ENCODE measurements around the gene SLC40A1.
"Not testable (repeated sequence)": the region's sequence is repeated elsewhere in the genome, so short reads cannot be mapped to it uniquely, and the experiment has no call there.

SLC40A1 gene, protein sequence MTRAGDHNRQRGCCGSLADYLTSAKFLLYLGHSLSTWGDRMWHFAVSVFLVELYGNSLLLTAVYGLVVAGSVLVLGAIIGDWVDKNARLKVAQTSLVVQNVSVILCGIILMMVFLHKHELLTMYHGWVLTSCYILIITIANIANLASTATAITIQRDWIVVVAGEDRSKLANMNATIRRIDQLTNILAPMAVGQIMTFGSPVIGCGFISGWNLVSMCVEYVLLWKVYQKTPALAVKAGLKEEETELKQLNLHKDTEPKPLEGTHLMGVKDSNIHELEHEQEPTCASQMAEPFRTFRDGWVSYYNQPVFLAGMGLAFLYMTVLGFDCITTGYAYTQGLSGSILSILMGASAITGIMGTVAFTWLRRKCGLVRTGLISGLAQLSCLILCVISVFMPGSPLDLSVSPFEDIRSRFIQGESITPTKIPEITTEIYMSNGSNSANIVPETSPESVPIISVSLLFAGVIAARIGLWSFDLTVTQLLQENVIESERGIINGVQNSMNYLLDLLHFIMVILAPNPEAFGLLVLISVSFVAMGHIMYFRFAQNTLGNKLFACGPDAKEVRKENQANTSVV

DNA sequence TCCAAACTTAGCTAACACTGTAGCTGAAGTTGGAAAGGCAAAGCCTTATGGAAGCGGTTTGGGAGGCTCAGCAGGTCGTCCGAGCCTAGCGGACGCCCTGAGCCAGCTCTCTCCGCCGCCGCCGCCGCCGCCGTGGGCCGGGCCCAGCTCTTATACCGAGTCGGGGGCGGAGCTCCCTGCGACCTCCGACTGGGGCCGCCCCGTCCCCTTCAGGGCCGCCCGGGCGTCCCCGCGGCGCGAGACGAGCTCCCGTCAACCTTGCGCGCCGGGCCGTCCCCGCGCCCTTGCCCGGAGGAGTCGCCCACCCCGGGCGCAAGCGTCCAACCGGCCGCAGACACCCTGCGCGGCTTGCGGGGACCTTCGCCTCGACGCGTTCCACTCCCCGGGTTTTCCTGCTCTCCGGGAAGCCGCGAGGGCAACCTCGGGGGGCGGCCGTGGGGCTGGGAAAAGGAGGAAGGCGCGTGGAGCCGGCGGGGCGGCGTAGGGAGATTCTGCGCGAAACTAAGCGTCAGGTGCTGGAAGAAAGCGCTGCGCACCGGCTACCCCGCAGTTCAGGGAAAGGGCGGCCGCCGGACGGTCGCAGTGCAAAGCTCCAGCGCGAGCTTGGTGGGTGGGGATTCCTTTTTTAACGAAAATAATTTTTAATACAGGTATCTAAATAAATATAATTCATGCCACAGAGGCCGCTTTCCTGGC, at the start of gene SLC40A1:
TSS of gene SLC40A1 (minus strand) at position 129 of the 696 bp plus-strand sequence. CDS start 326 bp downstream, outside the sequence.
- peak; percentile 18 for DNase-seq (ENCODE audit: low read depth, low spot score)

DNA sequence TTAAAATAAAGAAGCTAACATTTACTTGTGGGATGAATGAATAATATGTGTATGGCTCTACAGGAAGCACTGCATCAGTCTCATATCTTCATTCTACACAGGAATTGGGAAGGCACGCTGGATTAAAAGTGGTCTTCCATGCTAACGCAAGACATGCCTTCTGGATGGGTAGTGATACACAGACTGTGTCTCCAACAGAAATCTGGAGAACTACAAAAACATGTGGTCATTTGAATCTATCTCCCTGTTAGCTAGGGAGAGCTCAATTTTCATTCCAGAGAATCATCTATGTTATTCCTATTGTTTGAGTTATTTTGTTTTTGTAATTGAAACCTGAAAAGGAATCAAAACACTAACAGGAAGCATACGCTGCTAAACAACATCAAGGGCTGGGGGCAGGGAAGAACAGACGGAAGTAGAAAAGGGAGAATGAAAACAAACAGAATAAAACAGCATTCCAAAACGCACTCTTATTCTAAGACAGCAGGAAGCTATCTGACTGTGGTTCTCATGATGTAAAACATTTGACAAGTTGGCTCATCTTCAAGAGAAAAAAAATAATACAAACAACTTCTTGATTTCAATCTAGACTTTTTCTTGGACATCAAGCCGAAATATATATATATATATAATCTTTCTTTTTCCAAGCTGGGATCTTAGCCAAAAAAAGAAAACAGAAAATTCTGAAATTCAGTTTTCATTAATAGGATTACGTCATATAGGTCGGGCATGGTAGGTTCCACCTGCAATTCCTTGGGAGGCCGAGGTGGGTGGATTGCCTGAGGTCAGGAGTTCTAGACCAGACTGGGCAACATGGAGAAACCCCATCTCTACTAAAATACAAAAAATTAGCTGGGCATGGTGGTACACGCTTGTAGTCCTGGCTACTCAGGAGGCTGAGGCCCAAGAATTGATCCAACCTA, 49.2 kb upstream of the SLC40A1 start:
- DNase-seq (ENCODE audit: low read depth, low spot score): no peak

DNA sequence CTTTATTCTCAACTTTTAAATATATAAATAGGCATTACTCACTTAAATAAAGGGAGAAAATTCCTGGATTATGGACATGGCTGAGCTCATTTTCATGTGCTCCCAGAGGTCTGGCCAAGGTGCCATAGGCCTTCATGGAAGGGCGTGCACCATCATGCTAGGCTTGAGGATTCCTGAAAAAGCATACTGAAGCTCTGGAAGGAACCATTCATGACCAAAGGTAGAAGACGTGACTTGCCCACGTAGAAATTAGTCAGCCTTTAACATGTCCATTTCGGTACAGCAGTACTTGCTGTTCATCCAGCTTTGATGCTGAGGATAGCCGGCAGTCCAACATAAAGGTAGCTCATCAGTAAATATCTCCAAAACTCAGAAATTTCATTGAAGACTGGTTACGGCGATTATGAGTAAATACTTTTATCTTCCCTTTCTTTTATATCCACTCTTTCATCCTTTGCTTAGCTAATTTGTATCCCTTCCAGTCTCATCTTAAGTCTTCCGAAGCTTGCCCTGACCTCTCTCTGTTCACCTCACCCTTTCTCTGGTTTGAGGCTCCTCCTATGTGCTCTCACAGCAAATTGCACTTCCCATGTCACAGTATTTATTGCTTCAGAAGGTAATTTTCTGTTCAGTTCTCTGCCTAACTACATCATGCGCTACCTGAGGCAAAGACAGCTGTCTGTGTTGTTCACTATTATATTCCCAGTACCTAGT, 48.4 kb upstream of the SLC40A1 start:
- no peak for DNase-seq (ENCODE audit: low read depth, low spot score)

DNA sequence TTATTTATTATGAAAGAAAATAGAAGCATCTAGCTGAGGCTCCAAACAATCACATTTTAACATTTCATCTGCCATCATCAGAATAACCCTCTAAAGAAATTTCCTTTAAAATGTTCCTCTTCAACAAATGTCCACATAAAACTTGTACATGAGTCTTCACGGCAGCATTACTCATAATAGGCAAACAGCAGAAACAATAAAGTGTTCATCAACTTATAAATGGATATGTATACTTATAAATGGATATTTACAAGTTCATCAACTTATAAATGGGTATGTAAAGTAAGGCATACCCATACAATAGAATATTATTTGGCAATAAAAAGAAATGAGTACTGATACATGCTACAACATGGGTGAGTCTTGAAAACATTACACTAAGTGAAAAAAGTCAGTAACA, 47.2 kb upstream of the SLC40A1 start:
- DNase-seq (ENCODE audit: low read depth, low spot score): no peak

DNA sequence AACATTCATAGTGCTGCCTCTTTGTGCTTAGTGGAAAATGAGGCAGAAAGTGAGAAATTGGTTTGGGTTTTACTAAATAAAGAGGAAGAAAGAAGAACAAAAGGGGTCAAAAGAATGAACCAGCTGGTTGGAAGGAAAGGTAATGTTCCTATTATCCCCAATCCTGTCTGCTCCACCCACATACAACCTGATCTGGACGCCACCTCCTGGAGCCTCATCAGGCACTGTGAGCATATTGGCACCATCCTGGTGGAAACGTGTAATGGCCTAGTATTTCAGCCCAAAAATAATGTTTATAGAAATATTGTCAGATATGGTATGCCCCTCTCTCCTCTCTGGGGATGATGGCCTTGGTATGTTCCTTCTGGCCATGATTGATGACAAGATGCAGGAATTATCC, 45.0 kb upstream of the SLC40A1 start:
- DNase-seq (ENCODE audit: low read depth, low spot score): no peak

DNA sequence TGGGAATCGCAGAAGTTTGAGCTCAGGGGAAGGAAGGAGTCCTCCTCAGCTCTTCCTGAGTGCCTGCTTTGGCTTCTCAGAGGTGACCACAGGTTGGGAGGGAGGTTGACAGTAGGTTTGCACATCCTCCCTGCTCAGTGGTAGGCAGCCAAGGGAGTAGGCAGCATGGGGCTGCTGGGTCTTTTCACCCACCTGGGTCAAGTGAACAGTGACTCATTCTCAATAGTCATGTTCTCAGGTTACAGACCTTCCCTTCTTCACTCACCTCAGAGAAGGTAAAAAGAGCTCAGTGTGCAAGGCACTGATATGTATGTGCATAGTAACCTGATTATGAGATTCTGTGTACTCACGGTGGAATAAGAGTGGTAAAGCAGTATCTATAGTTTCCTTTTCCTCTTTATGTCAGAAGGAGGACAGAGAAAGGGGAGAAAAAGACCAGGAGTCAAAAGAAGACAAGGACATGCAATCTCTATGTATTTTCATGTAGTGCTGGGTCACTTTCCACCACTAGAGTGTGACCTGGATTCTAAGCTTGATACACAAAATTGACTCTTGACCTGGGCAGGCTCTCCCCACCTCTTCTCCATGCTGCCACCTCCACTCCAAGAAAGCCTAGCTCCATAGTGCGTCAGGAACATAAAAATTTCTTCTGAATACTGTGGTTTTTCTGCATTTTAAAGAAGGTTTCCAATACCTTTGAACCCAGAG, 44.2 kb upstream of the SLC40A1 start:
- DNase-seq (ENCODE audit: low read depth, low spot score): no peak

DNA sequence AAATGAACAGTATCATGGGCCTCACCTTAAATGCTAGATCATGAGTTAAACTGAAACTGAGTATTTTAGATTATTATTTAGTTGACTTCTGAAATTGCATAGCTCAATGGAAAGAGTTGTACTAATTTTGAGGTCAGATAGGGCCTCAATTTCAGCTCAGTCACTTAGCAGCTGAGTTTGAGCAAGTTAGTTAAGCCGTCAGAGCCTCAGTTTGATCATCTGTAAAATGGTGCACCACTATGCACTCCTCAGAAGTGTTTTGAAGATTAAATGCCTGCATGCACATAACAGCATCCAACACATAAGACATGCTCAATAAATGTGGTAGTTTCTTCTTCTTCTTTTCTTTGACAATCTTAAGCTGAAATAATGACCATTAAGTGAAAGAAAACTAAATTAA, 42.5 kb upstream of the SLC40A1 start:
- no peak for DNase-seq (ENCODE audit: low read depth, low spot score)

DNA sequence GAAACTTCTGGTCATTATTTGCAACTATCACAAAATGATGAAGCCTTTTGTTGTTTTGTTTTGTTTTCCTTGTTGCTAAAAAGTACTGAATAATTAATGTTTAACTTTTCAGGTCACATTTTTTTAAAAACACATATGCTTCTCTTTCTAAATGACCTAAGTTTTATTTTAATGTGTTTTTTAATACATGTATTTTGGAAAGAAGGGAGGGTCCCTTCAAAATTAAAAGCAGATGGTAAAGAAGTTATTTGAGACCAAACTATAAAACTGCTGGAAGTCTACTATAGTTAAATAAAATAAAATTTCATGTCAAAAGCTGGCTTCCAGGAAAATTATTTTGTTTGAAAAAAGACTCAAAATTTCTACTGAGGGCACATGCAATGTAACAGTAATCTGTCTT, 41.2 kb upstream of the SLC40A1 start:
- DNase-seq (ENCODE audit: low read depth, low spot score): no peak

DNA sequence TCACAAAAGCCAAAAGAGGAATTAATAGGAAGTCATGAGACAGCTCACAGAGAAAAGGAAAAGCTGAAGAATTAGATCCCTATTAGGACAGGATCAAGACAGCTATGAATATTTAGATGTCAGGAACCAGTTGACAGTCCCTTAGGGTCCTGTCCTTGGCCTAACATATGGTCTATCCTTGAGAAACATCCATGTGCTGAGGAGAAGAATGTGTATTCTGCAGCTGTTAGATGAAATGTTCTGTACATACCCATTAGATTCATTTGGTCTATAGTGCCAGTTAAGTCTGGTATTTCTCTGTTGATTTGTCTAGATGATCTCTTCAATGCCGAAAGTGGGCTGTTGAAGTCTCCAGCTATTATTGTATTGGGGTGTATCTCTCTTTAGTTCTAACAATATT, 37.6 kb upstream of the SLC40A1 start:
- no peak for DNase-seq (ENCODE audit: low read depth, low spot score)

DNA sequence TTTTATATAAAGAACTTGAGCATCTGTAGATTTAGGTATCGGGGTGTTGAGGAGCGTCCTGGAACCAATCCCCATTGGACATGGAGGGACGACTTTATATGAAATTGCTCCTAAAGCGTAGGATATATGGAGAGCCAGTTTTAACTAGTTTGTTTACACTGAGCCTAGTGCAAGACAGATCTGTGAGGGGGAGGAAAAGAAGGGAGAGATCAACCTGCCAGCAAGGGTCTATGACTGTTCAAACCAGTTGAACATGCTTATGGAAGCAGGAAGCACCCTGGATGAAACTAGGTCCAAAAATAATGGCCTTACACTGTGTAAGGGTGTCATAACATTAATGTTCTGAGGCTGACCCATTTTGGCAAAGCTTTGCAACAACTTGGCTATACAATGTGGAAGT, 34.0 kb upstream of the SLC40A1 start:
- DNase-seq (ENCODE audit: low read depth, low spot score): no peak

DNA sequence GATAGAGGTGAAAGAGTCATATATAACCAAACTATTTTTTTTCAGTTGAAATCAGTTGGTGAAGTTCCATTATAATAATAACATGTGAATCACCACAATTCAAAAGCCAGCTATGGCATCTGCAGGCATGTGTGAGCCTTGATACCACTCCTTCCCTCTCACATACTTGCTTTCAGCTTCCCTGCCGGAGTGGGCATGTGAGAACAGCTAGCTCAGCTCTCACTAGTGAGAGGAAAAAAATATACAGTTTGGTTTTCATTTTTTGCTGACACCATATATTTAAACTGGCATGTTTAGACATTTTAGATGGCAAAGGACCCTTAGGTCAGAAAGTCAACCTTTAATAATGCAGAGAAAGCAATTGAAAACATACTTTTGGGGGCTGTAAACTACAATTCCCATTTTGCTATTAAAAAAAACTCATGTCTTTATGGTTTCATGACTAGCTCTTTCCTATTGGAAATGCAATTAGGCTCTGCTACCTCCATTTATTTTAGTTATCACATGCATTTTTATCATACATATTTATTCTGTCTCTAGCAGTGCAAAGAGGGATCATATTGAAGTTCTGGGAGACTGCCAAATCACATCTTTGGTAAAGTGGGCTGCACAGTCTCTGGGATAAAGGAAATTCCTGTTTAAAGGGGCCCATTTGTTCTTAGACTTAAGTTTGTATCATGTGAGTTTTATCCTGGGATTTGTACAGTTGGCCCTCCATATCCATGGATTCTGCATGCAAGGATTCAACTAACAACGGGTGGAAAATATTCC, 33.2 kb upstream of the SLC40A1 start:
- DNase-seq (ENCODE audit: low read depth, low spot score): no peak

DNA sequence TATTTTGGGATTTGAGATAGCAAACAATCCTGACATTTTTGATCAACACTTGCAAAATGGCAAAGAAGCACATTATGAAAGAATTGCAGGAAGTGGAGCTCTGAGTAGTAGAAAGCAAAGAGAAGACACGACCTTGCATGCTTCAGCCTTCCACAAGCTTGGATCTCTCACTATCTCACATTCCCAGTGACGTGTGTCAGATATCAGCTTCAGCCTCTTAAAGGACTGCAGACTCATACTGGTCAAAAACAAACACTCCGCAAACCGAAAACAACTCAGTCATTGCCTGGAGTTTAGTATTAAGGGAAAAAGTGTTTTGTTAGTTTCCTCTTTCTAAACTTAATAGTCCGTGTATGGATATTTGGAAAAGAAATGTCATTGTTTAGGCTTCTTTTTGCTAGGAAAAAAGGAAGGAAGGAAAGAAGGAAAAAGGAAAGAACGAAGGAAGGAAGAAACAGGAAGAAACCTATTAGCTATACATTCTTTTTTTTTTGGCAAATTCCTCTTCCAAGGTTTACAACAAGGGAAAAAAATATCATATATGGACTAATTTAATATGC, 32.6 kb upstream of the SLC40A1 start:
- DNase-seq (ENCODE audit: low read depth, low spot score): no peak

DNA sequence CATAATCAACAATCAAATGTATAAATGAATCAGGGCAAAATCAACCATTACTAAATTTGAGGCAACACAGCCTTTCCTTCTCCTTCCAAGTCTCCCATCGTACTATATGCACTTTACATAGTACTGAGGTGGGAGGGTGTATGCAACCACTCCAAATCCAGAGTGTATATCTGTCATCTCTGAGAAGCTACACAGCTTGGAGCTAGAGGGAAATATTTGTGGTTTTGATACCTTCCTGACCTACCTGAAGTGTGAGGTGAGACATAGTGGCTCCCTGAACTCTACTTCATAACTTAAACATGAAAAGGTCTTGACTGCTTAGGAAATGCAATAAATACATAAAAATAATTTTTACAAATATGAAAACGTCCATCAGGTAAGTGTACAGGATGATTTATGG, 30.1 kb upstream of the SLC40A1 start:
- DNase-seq (ENCODE audit: low read depth, low spot score): no peak

DNA sequence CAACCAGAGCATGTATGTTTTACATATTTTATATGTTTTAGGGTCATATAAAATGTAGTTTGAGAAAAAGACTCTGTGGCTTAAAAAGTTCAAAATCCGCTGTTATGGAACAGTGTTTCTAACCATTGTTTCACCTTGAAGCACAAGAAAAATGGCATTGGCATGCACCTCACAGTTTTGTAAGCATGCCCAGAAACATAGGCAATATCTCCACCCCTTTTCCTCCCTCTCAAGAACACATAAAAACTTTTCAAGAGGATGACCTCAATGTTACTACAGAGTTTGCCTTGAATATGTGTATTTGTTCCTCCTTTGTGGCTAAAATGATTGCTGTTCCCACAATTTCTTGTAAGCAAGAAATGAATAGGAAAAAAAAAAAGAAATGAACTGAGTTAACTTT, 29.3 kb upstream of the SLC40A1 start:
- DNase-seq (ENCODE audit: low read depth, low spot score): no peak

DNA sequence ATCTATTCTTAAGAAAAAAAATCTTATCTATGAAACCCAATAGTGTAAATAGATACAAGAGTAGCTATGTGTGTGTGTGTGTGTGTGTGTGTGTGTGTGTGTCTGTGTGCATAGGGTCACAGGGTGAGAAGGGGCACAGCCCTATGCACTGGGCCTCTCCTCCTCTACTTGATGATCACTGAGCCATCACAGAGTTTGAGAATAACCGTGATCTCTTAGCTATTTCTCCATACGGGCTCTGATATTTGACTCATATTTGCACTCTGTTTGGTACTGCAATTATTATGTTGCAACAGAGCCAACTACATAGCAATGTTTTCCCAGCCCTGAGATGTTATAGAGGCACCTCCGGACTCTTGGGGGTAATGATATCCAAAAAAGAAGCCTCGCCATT, 28.8 kb upstream of the SLC40A1 start:
- DNase-seq (ENCODE audit: low read depth, low spot score): no peak

DNA sequence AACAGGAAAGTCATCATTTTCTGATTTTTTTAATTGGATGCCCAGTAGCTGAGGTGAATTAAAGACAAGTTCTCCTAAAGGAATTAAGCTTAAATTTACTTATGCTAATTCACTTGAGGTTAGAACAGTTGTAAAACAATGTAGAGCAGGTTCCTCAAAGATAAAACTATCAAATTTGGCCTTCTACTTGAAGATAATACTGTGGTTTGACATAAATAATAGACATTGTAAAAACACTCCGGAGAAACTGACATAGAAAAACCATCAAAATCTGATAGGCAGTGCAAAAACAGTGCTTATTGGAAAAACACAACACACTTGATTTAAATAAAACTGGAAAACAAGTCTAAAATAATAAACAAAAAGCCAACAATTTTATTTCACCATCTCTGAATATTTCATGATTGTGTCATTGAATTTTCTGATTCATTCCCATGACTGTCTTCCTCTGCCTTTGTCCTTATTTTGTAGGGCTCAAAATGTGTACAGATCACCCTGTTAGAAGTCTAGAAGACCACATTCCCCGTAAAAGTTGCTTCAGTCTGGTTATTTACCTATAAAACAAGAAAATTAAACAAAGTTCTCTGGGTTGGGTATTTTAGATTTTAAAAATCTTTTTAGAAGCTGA, 28.3 kb upstream of the SLC40A1 start:
- DNase-seq (ENCODE audit: low read depth, low spot score): no peak

DNA sequence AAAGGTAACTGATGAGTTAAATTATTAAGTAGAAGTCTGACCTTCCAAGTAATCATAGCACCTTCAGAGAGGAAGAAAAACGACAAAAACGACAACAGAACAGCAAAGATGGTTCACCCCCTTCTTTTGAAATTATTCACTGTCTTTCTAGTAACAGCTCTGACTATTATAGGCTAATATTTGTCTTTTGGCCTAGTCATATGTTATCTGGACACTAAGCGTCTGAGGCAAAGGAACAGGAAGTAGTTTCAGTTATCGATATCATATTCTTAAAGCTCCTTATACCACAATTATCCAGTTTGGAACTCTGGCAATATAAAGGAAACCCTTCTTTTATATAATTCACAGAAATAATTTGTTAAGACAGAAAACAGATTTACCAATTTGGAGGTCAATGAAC, 27.6 kb upstream of the SLC40A1 start:
- DNase-seq (ENCODE audit: low read depth, low spot score): no peak

DNA sequence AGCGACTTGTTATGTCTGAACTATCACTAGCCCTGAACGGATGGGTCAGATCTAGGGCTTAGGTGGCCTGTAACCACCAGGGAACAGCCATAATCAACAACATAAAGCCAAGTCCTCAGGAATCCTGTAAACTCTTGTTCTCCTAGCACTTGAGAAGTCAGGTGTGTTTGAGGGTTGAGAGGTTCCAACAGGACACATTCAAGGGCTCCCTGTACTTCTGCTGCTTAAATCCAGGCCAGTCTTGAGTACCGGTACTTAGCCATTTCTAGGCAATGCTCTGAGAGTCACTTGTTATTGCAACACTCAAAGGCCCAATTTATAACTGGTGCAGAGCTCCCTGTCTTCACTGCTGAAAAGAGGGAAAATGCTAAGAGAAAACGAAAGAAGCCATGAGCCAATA, 21.6 kb upstream of the SLC40A1 start:
- DNase-seq (ENCODE audit: low read depth, low spot score): no peak

DNA sequence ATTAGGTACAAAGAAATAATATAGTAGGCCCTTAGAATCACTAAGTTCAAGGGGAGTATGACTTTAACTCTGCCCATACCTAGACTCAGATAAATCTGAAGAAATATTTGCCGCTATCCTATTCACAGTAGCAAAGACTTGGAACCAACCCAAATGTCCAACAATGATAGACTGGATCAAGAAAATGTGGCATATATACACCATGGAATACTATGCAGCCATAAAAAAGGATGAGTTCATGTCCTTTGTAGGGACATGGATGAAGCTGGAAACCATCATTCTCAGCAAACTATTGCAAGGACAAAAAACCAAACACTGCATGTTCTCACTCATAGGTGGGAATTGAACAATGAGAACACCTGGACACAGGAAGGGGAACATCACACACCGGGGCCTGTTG, 21.1 kb upstream of the SLC40A1 start:
- not testable (repeated sequence) for DNase-seq (ENCODE audit: low read depth, low spot score)

Data from activated naive CD8-positive, alpha-beta T cell treated with anti-CD3 and anti-CD28 coated beads, Interleukin-2, amount 50 U/mL, for 16 hours (primary cell).